ENCODE results near the gene GTF2A1.

DNA sequence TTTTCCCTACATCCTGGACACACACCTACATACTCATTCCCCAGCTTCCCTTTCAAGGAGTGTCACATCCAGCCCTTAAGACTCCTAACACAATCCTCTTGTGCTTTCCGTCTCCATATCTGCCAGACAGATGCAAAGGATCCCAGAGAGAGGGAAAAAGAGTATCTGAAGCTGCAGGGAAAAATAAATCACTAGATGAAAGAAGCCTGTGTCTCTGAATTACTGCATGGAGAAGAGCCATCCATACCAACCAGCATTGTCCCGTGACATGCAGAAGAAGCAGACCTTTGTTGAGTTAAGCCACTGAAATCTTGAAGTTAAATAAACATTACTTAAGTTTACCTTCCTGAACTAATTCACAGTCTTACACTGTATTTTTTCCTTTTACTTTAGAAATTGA lies 54.6 kb downstream of the GTF2A1 start:
- no peak for TF ChIP-seq EZH2 (IDR thresholded peaks at IDR 0.05; ENCODE audit: insufficient read depth, poor library complexity, severe bottlenecking)
- no peak for TF ChIP-seq EZH2phosphoT487 (IDR thresholded peaks at IDR 0.05; ENCODE audit: insufficient read depth, low read depth)
